ENCODE measurements around the gene KCNJ10. TPM values are rescaled to one million over a fixed set of nuclear protein-coding genes. Genes with fewer than 3 reads are reported as not detected.

KCNJ10 gene
- total RNA-seq, 2 donors from 2014 or later: 0.37 to 0.65 TPM

DNA sequence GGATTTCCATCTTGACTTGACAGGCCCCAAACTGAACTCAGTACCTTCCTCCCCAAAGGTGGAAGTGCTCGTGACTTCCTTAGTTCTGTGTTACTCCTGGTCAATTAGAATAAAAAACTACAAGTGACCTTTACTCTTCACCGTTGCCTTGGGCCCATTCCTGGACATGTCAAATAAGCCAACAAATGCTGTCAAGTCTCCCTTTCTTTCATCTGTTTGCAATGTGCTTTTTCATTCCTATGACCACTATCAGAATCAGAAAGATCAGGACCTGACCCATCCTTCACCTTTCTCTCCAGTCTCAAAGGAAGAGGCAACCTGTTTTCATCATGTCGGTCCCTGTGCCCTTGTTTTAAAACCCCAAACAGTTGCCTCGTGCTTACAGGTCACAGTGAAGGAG, 4.9 kb upstream of the KCNJ10 start:
- Mint-ChIP-seq H3K4me3 (no peak overlapping the region), H3K36me3 (ENCODE audit: insufficient read depth in 2 of 2) (no peaks in the 10 kb centered on the region), H3K9me3 (no peaks in the 10 kb centered on the region), H3K27me3 (ENCODE audit: low read depth) (peaks cover 43% of the 10 kb centered on the region), H3K27ac (no peak overlapping the region), H3K4me1 (ENCODE audit: low read depth) (peaks cover 26% of the 10 kb centered on the region)
- DNase-seq: no peak
- ATAC-seq (replicated peaks in 1 of 2): no peak

DNA sequence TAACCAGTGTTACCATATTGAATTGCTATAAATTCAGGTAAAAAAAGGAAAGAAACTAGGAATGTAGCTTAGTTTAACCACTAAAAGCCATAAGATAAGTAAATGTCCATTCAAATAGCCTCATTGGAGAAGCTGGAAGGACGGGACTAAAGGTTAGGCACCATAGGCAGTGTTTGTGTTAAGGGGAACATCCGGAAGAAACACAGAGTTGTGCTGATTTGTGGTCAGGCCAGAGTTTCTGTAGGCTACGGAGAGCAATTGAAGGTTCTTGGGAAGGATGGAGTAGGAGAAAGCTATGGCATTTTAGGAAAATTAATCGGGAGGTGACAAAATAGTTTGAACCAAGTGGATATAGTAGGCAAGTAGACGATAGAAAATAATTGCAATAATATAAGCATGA, 1.3 kb upstream of the KCNJ10 start:
- ATAC-seq (replicated peaks in 1 of 2) (no peak), DNase-seq (no peak)
- H3K27ac Mint-ChIP-seq: no peak overlapping the region
- no peaks in the 10 kb centered on the region for H3K9me3 Mint-ChIP-seq
- peaks cover 15% of the 10 kb centered on the region for H3K4me1 Mint-ChIP-seq (ENCODE audit: low read depth)
- H3K4me3 Mint-ChIP-seq: peak overlapping the region in 1 of 2 donors; percentile 6
- H3K36me3 Mint-ChIP-seq (ENCODE audit: insufficient read depth in 2 of 2): no peaks in the 10 kb centered on the region
- H3K27me3 Mint-ChIP-seq (ENCODE audit: low read depth): peaks cover 44% of the 10 kb centered on the region

DNA sequence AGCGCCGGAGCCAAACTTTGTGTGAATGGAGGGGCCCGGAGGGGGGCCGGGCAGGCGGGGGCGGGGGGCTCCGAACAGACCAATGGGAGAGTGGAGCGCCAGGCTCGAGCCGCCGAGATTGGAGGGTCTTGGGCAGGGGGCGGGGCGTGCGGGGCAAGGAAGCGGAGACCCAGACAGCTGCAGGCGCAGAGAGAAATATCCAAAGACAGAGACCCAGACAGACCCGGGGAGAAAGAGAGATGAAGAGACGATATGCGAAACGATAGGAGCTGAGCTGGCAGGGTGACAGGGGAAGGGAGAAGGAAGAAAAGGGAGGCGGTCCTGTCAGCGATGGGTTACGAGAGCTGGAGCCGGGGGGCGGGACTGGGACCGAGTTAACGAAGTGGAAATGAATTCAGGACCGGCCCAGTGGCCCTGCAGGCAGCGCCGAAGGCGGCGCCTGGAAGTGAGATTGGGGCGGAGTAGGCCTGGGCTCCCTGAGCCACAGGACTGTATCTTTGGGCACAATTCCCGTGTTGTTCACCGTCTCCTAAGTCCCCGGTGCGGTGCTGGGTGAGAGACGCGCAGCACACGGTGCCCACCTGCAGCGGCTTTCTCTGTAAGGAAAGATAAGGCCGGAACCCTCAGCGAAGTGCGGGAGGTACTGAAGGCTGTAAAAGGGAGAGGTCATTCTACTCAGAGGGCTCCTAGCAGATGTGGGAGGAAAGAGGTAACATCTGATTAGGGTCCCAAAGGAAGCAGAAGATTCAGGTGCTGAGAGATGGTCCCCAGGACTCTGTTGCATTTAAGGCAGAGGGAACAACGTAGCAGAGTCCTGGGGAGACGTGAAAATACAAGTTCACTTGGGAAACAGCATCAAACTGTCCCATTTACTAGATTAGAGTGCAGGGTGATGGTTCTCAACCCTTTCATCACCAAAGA, 543 bp upstream of the KCNJ10 start:
- peak; percentile 63 to 73 for DNase-seq
- no peaks in the 10 kb centered on the region for H3K9me3 Mint-ChIP-seq
- peaks cover 50% of the 10 kb centered on the region for H3K27me3 Mint-ChIP-seq (ENCODE audit: low read depth)
- no peaks in the 10 kb centered on the region for H3K36me3 Mint-ChIP-seq (ENCODE audit: insufficient read depth in 2 of 2)
- peak overlapping the region; percentile 80 to 92 for H3K4me3 Mint-ChIP-seq
- ATAC-seq (replicated peaks in 1 of 2): peak; percentile 83 to 87
- peaks cover 15% of the 10 kb centered on the region for H3K4me1 Mint-ChIP-seq (ENCODE audit: low read depth)
- H3K27ac Mint-ChIP-seq: no peak overlapping the region

DNA sequence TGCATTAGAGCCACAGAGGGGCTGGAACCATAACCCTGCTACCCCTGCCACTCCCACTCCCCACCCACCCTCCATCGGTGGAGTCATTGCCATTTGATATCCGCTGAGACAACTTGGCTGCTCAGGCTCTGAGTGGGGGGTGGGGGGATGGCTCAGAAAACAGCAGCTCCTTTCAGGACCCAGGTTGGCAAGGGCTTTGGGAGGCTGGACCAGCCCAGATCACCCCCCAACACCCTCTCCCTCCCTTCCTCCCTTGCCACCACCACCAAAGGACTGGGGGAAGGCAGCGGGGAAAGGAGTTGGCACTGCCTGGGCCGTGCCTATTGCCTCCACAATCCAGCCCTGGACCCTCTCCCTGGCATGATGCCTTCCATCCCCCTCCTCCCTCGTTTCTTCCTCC, 1.7 kb downstream of the KCNJ10 start:
- Mint-ChIP-seq H3K27me3 (ENCODE audit: low read depth) (peaks cover 52% of the 10 kb centered on the region), H3K4me1 (ENCODE audit: low read depth) (peaks cover 15% of the 10 kb centered on the region), H3K9me3 (no peaks in the 10 kb centered on the region), H3K27ac (no peak overlapping the region), H3K36me3 (ENCODE audit: insufficient read depth in 2 of 2) (no peaks in the 10 kb centered on the region), H3K4me3 (no peak overlapping the region)
- DNase-seq (no peak), ATAC-seq (replicated peaks in 1 of 2) (no peak)

DNA sequence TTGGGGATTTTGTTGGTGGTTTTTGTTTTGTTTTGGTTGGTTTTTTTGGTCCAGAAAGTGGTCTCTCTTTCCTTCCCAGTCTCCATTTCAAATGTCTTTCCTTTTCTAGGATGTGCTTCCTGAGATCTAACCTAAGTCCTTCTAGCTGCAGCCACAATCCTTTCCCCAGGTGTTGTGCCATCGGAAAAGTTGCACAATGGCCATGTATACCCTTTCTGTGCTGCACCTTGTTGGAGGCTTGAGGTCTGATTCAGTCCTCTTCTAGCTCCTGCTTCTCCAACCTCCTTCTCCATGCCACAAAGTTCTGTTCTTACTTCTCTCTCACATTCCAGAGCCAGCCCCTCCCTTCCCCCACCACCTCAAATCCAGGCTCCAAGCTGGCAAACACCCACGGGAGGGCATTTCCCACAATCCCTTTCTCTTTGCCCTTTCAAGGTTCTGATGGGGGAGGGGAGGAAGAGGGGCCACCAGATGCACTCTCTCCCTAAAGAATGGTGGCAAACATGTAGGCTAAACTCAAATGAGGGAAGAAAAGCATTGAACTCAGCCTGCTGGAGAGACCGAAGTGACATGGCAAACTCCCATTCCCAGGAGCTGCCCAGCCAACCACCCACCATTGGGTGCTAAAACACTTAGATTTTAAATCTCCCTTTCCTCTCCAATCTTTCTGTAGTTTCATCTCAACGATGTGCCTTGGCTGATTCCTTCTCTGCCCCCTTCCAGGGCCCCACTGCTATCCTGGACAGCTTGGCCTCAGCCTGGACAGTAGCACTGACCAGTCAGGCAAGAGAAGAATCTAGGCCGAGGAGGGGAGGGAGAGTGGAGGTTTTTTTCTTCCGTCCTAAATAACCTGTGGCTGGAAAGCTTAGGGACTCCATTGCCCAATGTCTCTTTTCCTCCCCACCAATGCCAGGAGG, 2.9 kb downstream of the KCNJ10 start:
- H3K36me3 Mint-ChIP-seq (ENCODE audit: insufficient read depth in 2 of 2): no peaks in the 10 kb centered on the region
- H3K27ac Mint-ChIP-seq: no peak overlapping the region
- H3K27me3 Mint-ChIP-seq (ENCODE audit: low read depth): peaks cover 41% of the 10 kb centered on the region
- no peak overlapping the region for H3K4me3 Mint-ChIP-seq
- H3K9me3 Mint-ChIP-seq: no peaks in the 10 kb centered on the region
- DNase-seq: no peak
- H3K4me1 Mint-ChIP-seq (ENCODE audit: low read depth): peaks cover 14% of the 10 kb centered on the region
- ATAC-seq (replicated peaks in 1 of 2): no peak

DNA sequence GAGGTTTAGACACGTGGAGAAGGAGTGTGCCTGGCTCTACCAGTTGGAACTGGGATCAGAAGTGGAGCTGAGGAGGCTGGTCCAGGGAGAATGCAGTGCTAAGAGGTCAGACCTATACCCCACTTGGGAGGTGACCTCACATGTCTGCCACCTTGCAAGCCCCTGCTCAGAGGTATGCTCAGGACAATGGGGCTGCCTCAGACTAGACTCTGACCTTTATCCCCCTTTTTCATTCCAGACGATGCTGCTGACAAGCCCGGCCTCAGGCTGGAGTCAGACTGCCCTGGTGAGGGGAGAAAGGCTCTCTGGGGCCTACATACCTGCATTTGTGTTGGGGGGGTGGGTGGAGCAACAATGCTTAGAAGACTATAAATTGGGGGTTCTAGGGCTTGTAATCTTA, 5.2 kb downstream of the KCNJ10 start:
- Mint-ChIP-seq H3K36me3 (ENCODE audit: insufficient read depth in 2 of 2) (no peaks in the 10 kb centered on the region), H3K27ac (no peak overlapping the region), H3K4me3 (no peak overlapping the region), H3K27me3 (ENCODE audit: low read depth) (peaks cover 23% of the 10 kb centered on the region), H3K9me3 (no peaks in the 10 kb centered on the region), H3K4me1 (ENCODE audit: low read depth) (no peaks in the 10 kb centered on the region)
- DNase-seq: no peak
- no peak for ATAC-seq (replicated peaks in 1 of 2)

DNA sequence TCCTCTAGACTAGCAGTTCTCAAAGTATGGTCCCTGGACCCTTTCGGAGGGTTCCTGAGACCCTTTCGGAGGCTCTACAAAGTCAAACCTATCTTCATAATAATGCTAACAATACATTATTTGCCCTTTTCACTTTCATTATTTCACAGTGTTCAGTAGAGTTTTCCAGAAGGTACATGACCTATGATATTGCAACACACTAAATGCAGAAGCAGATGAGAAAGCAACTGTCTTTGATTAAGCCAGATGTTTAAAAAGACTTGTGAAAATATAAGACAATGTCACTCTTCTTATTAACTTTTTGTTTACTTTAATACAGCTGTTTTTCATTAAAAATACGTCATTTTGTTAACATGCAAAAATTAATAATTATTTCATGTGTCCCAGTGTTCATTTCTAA, 5.8 kb downstream of the KCNJ10 start:
- Mint-ChIP-seq H3K27me3 (ENCODE audit: low read depth) (peaks cover 20% of the 10 kb centered on the region), H3K4me1 (ENCODE audit: low read depth) (no peaks in the 10 kb centered on the region), H3K4me3 (no peak overlapping the region), H3K36me3 (ENCODE audit: insufficient read depth in 2 of 2) (no peaks in the 10 kb centered on the region), H3K9me3 (no peaks in the 10 kb centered on the region), H3K27ac (no peak overlapping the region)
- no peak for DNase-seq
- no peak for ATAC-seq (replicated peaks in 1 of 2)

DNA sequence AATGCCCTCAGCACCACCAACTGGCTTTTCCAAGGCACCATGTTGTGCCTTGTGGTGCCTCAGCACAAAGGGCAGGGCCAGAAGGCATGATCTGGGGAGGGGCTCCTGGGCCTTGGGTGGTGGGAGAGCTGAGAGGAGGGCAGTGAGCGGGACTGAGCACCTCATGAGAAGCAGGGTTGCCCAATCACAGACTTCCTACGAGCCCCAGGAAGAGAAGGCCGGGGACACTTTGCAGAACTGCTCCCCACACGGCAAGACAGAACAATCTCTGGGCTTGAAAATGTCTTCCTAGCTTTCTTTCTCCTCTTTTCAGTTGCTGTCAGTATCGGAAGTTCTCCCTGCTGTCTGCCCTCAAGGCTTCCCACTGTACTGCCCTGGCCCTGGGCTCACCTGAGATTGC, 6.8 kb downstream of the KCNJ10 start:
- H3K4me3 Mint-ChIP-seq: no peak overlapping the region
- H3K9me3 Mint-ChIP-seq: no peaks in the 10 kb centered on the region
- no peak for DNase-seq
- no peaks in the 10 kb centered on the region for H3K36me3 Mint-ChIP-seq (ENCODE audit: insufficient read depth in 2 of 2)
- no peak for ATAC-seq (replicated peaks in 1 of 2)
- no peak overlapping the region for H3K27ac Mint-ChIP-seq
- no peaks in the 10 kb centered on the region for H3K4me1 Mint-ChIP-seq (ENCODE audit: low read depth)
- H3K27me3 Mint-ChIP-seq (ENCODE audit: low read depth): peaks cover 21% of the 10 kb centered on the region

DNA sequence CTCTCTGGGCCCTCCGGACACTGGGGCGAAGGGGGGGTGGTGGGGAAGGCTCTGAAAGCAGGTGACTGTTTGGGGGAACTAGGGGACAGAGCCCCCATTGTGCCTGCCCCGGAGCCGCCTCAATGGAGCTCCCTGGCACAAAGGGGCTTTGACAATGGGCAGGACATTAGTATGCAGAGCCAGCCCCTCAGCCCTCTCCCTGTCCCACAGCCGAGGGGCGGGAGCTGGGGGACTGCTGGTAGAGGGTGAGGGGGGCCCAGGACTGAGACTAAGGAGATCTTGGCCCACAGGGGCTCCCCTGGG, 7.8 kb downstream of the KCNJ10 start:
- Mint-ChIP-seq H3K27me3 (ENCODE audit: low read depth) (peaks cover 29% of the 10 kb centered on the region), H3K36me3 (ENCODE audit: insufficient read depth in 2 of 2) (no peaks in the 10 kb centered on the region), H3K27ac (no peak overlapping the region), H3K9me3 (no peaks in the 10 kb centered on the region), H3K4me3 (no peak overlapping the region), H3K4me1 (ENCODE audit: low read depth) (no peaks in the 10 kb centered on the region)
- ATAC-seq (replicated peaks in 1 of 2) (no peak), DNase-seq (no peak)

DNA sequence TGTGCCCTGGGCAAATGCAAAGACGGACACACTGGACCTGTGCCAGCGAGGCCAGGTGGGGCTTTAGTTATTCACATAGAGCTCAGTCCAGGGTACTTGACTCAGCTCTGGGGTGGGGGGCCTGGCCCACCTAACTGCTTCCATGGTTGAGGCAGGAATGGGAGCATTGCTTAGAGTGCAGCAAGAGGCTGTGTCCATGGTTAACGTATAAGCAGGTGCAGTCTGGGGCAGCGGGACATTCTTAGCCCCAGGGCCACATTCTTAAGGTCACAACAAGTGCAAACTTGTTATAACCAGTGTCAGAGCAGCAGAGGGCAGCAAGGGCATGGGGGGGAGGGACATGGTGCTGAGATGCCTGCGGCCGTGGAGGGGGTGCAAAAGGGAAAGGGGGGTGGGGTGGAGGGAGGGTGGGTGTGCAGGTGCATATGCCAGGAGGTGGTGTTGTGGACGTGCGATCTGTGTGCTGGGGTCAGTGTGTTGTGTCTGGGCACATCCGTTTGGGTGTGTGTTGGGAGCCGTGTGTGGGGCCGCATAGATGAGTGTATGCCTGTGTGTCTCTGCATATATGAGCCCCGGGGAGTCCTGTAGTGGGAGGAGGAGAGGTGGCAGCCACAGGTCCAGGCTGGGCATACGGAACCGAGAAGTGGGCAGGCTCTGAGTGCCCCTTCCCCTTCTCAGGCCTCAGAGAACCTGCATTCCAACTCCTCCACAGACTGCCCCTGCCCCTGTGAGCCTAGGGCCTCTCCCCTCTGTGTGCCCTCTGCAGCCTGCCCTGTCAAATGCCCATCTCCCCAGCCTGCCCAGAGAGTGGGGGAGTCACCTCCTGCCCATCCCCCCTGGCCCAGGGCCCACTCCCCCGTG, 8.4 kb downstream of the KCNJ10 start:
- Mint-ChIP-seq H3K9me3 (no peaks in the 10 kb centered on the region), H3K4me1 (ENCODE audit: low read depth) (no peaks in the 10 kb centered on the region), H3K36me3 (ENCODE audit: insufficient read depth in 2 of 2) (no peaks in the 10 kb centered on the region), H3K4me3 (no peak overlapping the region), H3K27ac (no peak overlapping the region), H3K27me3 (ENCODE audit: low read depth) (peaks cover 35% of the 10 kb centered on the region)
- no peak for ATAC-seq (replicated peaks in 1 of 2)
- no peak for DNase-seq

DNA sequence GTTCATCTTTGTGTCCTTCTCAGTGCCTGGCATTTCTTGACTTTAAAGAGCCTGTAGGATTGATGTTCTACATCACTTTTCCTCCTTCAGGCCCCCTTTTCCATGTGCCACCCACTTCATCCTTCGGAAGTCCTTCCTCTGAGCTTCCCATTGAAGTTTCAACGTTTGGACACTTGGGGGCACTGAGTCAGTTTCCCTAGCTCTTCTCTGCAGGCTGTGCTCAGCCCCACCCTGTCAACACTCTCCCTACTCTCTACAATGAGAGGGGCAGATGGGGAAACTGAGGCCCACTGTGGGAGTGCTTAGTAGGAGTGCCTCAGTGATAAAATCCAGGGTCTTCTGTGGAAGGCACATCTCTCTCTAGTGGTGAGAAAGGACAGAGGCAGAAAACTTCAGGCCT, 11.9 kb downstream of the KCNJ10 start:
- Mint-ChIP-seq H3K4me1 (ENCODE audit: low read depth) (no peaks in the 10 kb centered on the region), H3K4me3 (no peak overlapping the region), H3K27ac (no peak overlapping the region), H3K36me3 (ENCODE audit: insufficient read depth in 2 of 2) (no peaks in the 10 kb centered on the region), H3K9me3 (no peaks in the 10 kb centered on the region), H3K27me3 (ENCODE audit: low read depth) (peaks cover 39% of the 10 kb centered on the region)
- DNase-seq (no peak), ATAC-seq (replicated peaks in 1 of 2) (no peak)

DNA sequence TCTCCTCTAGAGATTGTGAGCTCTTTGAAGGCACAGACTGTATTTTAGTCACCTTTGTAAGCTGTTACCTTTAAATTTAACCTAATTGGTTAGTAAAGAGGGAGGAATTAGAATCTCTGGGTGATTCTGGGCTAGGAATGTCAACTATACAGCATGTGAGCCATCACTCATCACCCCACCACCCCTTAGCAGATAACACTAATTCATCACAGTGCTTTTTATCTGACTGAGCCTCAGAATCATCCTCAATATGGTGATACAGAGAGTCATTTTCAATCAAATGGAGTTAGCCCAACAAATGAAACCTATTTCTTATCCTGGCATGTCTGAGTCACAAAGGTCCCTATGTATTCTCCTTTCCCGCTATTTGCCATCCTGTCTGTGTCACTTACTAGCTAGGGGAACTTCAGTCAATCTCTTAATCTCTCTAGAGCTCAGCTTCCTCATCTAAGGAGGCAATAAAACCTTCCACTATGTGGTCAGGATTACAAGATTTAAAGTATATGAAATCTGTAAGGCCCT, 13.3 kb downstream of the KCNJ10 start:
- H3K36me3 Mint-ChIP-seq (ENCODE audit: insufficient read depth in 2 of 2): no peaks in the 10 kb centered on the region
- no peak overlapping the region for H3K27ac Mint-ChIP-seq
- no peaks in the 10 kb centered on the region for H3K4me1 Mint-ChIP-seq (ENCODE audit: low read depth)
- peaks cover 48% of the 10 kb centered on the region for H3K27me3 Mint-ChIP-seq (ENCODE audit: low read depth)
- no peak overlapping the region for H3K4me3 Mint-ChIP-seq
- DNase-seq (no peak), ATAC-seq (replicated peaks in 1 of 2) (peak in 1 of 2 donors; percentile 35)
- H3K9me3 Mint-ChIP-seq: no peaks in the 10 kb centered on the region
